Measurements from ENCODE around the gene ZNF783. TPM values are rescaled to one million over a fixed set of nuclear protein-coding genes. Genes with fewer than 3 reads are reported as not detected.
A peak's percentile ranks its signal among the peaks of the same experiment; 100 is the strongest.

Gene ZNF783
- total RNA-seq, 1 donor from 2014 or later: 15.3 TPM

DNA sequence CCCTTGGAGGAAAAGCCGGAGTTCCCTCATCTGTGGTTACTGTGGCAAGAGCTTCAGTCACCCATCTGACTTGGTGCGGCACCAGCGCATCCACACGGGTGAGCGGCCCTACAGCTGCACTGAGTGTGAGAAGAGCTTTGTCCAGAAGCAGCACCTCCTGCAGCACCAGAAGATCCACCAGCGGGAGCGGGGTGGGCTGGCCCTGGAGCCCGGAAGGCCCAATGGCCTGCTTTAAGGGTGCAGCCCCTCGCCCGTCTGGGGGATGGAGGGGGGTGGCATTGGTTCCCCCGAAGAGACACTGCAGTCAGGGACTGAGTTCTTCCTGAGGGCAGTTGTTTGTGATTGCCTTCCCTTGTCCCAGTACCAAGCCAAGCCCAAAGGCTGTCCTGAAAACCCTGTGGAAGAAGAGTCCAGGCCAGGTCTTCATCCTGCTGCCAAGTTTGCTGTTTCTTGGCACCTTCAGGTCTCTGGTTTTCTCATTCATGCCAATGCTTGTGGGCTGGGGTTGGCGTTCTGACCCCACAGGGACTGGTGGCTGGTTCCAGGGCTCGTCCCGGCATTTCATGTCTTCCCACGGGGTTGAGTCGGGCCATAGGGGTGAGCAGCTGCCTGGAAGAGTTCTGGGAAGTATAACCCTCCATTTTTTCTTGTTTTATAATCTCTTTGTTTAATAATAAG lies 7.7 kb upstream of the ZNF783 start:
- TF ChIP-seq, protein P1, sequence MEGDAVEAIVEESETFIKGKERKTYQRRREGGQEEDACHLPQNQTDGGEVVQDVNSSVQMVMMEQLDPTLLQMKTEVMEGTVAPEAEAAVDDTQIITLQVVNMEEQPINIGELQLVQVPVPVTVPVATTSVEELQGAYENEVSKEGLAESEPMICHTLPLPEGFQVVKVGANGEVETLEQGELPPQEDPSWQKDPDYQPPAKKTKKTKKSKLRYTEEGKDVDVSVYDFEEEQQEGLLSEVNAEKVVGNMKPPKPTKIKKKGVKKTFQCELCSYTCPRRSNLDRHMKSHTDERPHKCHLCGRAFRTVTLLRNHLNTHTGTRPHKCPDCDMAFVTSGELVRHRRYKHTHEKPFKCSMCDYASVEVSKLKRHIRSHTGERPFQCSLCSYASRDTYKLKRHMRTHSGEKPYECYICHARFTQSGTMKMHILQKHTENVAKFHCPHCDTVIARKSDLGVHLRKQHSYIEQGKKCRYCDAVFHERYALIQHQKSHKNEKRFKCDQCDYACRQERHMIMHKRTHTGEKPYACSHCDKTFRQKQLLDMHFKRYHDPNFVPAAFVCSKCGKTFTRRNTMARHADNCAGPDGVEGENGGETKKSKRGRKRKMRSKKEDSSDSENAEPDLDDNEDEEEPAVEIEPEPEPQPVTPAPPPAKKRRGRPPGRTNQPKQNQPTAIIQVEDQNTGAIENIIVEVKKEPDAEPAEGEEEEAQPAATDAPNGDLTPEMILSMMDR (conservative IDR thresholded peaks at IDR 0.05): no peak
- H3K4me3 Mint-ChIP-seq: no peak overlapping the region
- H3K27me3 Mint-ChIP-seq (ENCODE audit: low read depth): no peaks in the 10 kb centered on the region
- H3K36me3 Mint-ChIP-seq (ENCODE audit: low read depth): peaks cover 2% of the 10 kb centered on the region
- no peak overlapping the region for H3K27ac Mint-ChIP-seq (ENCODE audit: unreplicated experiment)
- DNase-seq (ENCODE audit: low read depth, low spot score): no peak
- H3K9me3 Mint-ChIP-seq: no peaks in the 10 kb centered on the region
- no peaks in the 10 kb centered on the region for H3K4me1 Mint-ChIP-seq

DNA sequence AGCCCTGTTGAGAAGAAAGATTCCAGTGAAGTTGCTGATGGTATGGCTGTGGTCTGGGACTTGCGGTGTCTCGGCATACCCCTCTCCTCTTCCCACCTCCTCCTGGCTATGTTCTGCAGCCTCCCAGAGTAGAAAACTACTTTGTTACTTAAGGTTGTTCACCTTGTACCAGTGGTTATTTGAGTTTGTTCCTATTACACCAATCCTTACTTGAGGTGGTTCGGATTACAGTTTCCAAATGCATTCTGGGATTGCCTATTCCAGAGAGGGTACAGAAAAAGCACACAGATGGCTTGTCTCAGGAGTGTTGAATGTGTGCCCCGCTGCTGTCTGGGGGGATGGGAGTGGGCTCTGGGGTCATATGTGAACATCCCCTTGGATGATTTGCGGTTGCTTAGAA lies 6.8 kb upstream of the ZNF783 start:
- TF ChIP-seq, protein P1 (conservative IDR thresholded peaks at IDR 0.05): no peak
- peaks cover 2% of the 10 kb centered on the region for H3K36me3 Mint-ChIP-seq (ENCODE audit: low read depth)
- no peak for DNase-seq (ENCODE audit: low read depth, low spot score)
- no peaks in the 10 kb centered on the region for H3K27me3 Mint-ChIP-seq (ENCODE audit: low read depth)
- no peak overlapping the region for H3K27ac Mint-ChIP-seq (ENCODE audit: unreplicated experiment)
- no peaks in the 10 kb centered on the region for H3K9me3 Mint-ChIP-seq
- no peaks in the 10 kb centered on the region for H3K4me1 Mint-ChIP-seq
- H3K4me3 Mint-ChIP-seq: no peak overlapping the region

DNA sequence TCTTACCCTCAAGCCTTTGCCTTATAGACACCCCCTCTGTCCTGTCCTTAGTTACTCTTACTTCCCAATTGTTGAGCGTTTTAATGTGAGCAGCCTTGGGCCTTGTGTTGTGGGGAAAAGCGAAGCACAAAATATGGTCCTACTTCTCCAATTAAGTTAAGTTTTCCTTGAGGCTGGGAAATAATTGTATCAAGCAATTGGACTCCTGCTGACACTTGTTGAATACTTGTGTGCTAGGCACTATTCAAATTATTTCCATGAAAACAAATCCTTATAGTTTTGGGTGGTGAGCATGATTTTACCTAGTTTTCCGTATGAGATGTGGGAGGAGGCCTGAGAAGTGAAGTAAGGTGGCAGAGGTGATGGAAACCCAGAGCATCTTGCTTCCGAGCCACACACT lies 5.4 kb upstream of the ZNF783 start:
- H3K27ac Mint-ChIP-seq (ENCODE audit: unreplicated experiment): no peak overlapping the region
- no peaks in the 10 kb centered on the region for H3K9me3 Mint-ChIP-seq
- no peaks in the 10 kb centered on the region for H3K27me3 Mint-ChIP-seq (ENCODE audit: low read depth)
- TF ChIP-seq, protein P1 (conservative IDR thresholded peaks at IDR 0.05): no peak
- H3K4me3 Mint-ChIP-seq: no peak overlapping the region
- no peak for DNase-seq (ENCODE audit: low read depth, low spot score)
- peaks cover 5% of the 10 kb centered on the region for H3K4me1 Mint-ChIP-seq
- H3K36me3 Mint-ChIP-seq (ENCODE audit: low read depth): peaks cover 2% of the 10 kb centered on the region

DNA sequence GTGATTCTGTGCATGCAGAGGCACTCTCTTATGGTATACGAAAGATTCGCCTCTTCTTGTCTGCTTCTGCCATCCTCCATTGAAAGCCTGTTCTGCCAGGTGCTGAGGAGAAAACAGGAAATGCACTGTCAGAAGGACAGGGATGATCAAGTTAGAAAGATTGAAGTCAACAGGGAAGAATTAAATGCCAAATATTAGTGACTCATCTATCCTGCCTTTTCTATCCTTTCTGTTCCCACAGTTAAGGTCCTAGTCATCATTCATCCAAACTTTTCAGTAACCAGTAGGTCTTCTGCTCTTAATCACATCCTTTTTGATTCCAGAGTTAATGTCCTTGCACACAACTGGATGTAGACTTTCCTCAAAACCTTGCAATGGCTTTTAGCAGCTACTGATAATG lies 4.8 kb upstream of the ZNF783 start:
- TF ChIP-seq, protein P1 (conservative IDR thresholded peaks at IDR 0.05): no peak
- H3K9me3 Mint-ChIP-seq: no peaks in the 10 kb centered on the region

DNA sequence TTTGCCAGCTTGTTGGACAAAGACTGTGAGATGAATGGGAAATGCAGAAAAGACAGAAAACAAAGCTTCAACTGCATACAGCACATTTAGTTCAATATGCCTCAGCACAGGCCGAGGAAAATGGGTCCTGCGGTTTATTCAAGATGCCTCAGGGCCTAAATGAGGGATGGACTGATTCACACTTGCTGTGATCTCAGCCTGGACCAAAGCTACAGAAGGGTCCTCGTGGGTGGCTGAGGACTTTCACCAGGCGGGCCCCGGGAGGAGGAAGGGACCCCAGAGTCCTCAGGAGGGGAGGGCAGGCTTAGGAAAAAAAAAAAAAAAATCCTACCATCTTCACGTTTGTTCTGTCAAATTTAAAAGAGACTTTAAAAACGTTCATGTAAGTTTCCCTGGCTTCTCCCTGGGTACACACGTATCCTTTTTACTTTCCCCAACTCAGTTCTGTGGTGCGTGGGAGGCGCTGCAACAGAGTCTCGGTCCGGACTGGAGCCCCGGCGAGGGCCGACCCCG lies 624 bp upstream of the ZNF783 start:
- TF ChIP-seq, protein P1 (conservative IDR thresholded peaks at IDR 0.05): no peak
- DNase-seq (ENCODE audit: low read depth, low spot score): no peak
- no peaks in the 10 kb centered on the region for H3K36me3 Mint-ChIP-seq (ENCODE audit: low read depth)
- peaks cover 15% of the 10 kb centered on the region for H3K4me1 Mint-ChIP-seq
- no peaks in the 10 kb centered on the region for H3K27me3 Mint-ChIP-seq (ENCODE audit: low read depth)
- no peaks in the 10 kb centered on the region for H3K9me3 Mint-ChIP-seq
- peak overlapping the region; percentile 83 for H3K4me3 Mint-ChIP-seq
- no peak overlapping the region for H3K27ac Mint-ChIP-seq (ENCODE audit: unreplicated experiment)

More for the DNA sequence above, 4.8 kb upstream of the ZNF783 start:
- no peak overlapping the region for H3K27ac Mint-ChIP-seq (ENCODE audit: unreplicated experiment)
- no peak overlapping the region for H3K4me3 Mint-ChIP-seq
- no peaks in the 10 kb centered on the region for H3K27me3 Mint-ChIP-seq (ENCODE audit: low read depth)
- DNase-seq (ENCODE audit: low read depth, low spot score): no peak
- H3K4me1 Mint-ChIP-seq: peaks cover 6% of the 10 kb centered on the region
- no peaks in the 10 kb centered on the region for H3K36me3 Mint-ChIP-seq (ENCODE audit: low read depth)

Data from neural crest cell (in vitro differentiated cells).